ENCODE measurements around the gene COMMD3. TPM values are rescaled to one million over a fixed set of nuclear protein-coding genes. Genes with fewer than 3 reads are reported as not detected.

COMMD3 gene
- polyA plus RNA-seq, 3 donors: 44.9 to 140 (median 138) TPM

DNA sequence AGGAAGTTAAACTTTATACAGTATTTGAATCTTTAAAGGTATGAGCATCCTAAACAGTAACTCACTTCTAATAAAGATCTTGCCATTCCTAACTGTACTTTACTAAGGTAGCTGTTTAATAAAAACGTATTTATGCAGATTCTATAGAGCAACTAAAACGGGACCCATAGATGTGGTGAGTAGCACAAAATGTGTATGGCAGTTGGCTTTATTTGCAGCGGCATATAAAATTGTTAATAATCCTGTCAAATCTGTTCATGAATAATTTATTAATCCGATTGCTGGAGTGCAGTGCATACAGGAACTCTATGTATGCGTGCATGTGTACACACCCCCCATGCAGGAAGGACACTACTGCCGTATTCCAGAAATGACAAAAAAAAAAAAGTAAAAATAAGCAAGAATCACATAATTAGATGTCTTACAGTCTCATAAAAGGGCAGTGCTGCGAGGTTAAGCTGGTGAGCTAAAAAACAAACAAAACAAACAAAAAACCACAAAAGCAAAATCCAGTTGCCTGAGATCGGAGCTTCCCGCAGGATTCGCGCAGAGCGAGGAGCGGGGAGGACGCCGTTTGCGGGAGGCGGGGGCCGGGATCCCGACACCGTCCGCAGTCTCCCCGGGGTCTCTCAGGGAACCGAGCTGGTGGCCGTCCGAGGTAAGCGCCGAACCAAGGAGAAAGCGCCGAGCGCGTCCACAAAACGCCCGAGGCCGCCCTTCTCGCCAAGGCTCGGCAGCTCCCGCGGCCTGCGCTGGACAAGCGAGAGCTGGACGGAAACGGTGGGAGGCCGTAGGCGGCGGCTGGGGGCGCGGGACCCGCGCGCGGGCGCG lies 518 bp upstream of the COMMD3 start:
- H3K27ac Mint-ChIP-seq: peak overlapping the region in 6 of 7 donors; percentile 64 to 93 (median 88)
- under 1% methylated on average over 46 of the region's 53 CpGs for WGBS (ENCODE audit: insufficient coverage)
- H2AFZ ChIP-seq (ENCODE audit: insufficient read depth, low read depth, low read length, poor library complexity, severe bottlenecking): peak overlapping the region; percentile 94
- no peaks in the 10 kb centered on the region for H4K20me1 ChIP-seq (ENCODE audit: insufficient read depth, low read length)
- peak overlapping the region; percentile 83 to 99 for H3K4me3 Mint-ChIP-seq
- peaks cover 21% of the 10 kb centered on the region for H3K79me2 ChIP-seq (ENCODE audit: insufficient read depth, low read length)
- H3K4me3 ChIP-seq (replicated peaks in 1 of 3; ENCODE audit: low read depth in 2 of 3, low read length in 3 of 3): peak overlapping the region; percentile 78 to 97 (median 91)
- H3K9me3 ChIP-seq (replicated peaks in 1 of 2; ENCODE audit: control insufficient read depth in 1 of 2, insufficient read depth in 1 of 2, low read length in 2 of 2): no peaks in the 10 kb centered on the region
- peak overlapping the region; percentile 86 for H3K4me2 ChIP-seq (replicated peaks; ENCODE audit: extremely low read depth, low read length, poor library complexity, severe bottlenecking)
- TF ChIP-seq, protein P1, sequence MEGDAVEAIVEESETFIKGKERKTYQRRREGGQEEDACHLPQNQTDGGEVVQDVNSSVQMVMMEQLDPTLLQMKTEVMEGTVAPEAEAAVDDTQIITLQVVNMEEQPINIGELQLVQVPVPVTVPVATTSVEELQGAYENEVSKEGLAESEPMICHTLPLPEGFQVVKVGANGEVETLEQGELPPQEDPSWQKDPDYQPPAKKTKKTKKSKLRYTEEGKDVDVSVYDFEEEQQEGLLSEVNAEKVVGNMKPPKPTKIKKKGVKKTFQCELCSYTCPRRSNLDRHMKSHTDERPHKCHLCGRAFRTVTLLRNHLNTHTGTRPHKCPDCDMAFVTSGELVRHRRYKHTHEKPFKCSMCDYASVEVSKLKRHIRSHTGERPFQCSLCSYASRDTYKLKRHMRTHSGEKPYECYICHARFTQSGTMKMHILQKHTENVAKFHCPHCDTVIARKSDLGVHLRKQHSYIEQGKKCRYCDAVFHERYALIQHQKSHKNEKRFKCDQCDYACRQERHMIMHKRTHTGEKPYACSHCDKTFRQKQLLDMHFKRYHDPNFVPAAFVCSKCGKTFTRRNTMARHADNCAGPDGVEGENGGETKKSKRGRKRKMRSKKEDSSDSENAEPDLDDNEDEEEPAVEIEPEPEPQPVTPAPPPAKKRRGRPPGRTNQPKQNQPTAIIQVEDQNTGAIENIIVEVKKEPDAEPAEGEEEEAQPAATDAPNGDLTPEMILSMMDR (IDR thresholded peaks at IDR 0.05): no peak
- no peaks in the 10 kb centered on the region for H3K36me3 ChIP-seq (replicated peaks in 1 of 2; ENCODE audit: control insufficient read depth in 1 of 2, insufficient read depth in 2 of 2, low read length in 2 of 2)
- H3K9me3 Mint-ChIP-seq: no peaks in the 10 kb centered on the region
- peaks cover 0 to 8% (median 2%) of the 10 kb centered on the region in 3 donors for H3K27me3 Mint-ChIP-seq (ENCODE audit: low read depth in 3 of 3)
- peaks cover 0 to 9% of the 10 kb centered on the region in 2 donors for H3K27me3 ChIP-seq (ENCODE audit: control insufficient read depth in 2 of 2, insufficient read depth in 2 of 2, low read length in 2 of 2)
- no peak for DNase-seq
- H3K9ac ChIP-seq (ENCODE audit: insufficient read depth, low read length, poor library complexity, severe bottlenecking): peak overlapping the region; percentile 87
- H3K4me1 ChIP-seq (ENCODE audit: control insufficient read depth in 1 of 2, insufficient read depth in 2 of 2, low read length in 2 of 2): peaks cover 28 to 45% of the 10 kb centered on the region in 2 donors
- peaks cover 5 to 6% of the 10 kb centered on the region in 2 donors for H3K36me3 Mint-ChIP-seq
- H3K27ac ChIP-seq (ENCODE audit: low read depth in 1 of 2, low read length in 2 of 2): peak overlapping the region; percentile 51 to 89
- intact Hi-C loops (cut with micrococcal nuclease): loop anchor here (2.0 to 10.0 kb wide), 4 partner anchors 61 to 313 kb away; partner anchors contain the start of gene DNAJC1 (in 1 of the 2)
- H3K4me1 Mint-ChIP-seq: peaks cover 29% of the 10 kb centered on the region

DNA sequence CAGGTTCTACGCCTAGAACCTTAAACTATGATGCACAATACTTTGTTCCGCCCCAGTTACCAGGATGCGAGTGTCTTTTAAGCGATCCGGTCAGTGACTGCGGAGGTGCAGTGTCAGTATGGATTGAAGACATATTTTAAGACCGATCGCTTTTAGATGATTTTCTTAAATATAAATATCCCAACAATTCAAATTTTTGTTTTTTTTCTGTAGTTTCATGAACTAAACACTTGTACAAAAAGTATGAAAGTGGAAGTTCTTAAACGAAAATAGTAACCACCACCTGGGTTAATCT lies 835 bp downstream of the COMMD3 start:
- H3K9me3 Mint-ChIP-seq: peaks cover 0 to 5% (median 2%) of the 10 kb centered on the region in 7 donors
- Histone ChIP-seq H3K9ac (ENCODE audit: insufficient read depth, low read length, poor library complexity, severe bottlenecking) (peak overlapping the region; percentile 87), H3K4me1 (ENCODE audit: control insufficient read depth in 1 of 2, insufficient read depth in 2 of 2, low read length in 2 of 2) (peaks cover 28 to 45% of the 10 kb centered on the region in 2 donors), H3K27ac (ENCODE audit: low read depth in 1 of 2, low read length in 2 of 2) (peak overlapping the region; percentile 89 to 91), H4K20me1 (ENCODE audit: insufficient read depth, low read length) (no peaks in the 10 kb centered on the region), H3K4me3 (replicated peaks in 1 of 3; ENCODE audit: low read depth in 2 of 3, low read length in 3 of 3) (peak overlapping the region; percentile 78 to 97 (median 91)), H3K27me3 (ENCODE audit: control insufficient read depth in 2 of 2, insufficient read depth in 2 of 2, low read length in 2 of 2) (peaks cover 0 to 11% of the 10 kb centered on the region in 2 donors), H3K79me2 (ENCODE audit: insufficient read depth, low read length) (peaks cover 21% of the 10 kb centered on the region), H3K36me3 (replicated peaks in 1 of 2; ENCODE audit: control insufficient read depth in 1 of 2, insufficient read depth in 2 of 2, low read length in 2 of 2) (no peaks in the 10 kb centered on the region), H3K9me3 (replicated peaks in 1 of 2; ENCODE audit: control insufficient read depth in 1 of 2, insufficient read depth in 1 of 2, low read length in 2 of 2) (no peaks in the 10 kb centered on the region), H2AFZ (ENCODE audit: insufficient read depth, low read depth, low read length, poor library complexity, severe bottlenecking) (peak overlapping the region; percentile 94), H3K4me2 (replicated peaks; ENCODE audit: extremely low read depth, low read length, poor library complexity, severe bottlenecking) (peak overlapping the region; percentile 86)
- TF ChIP-seq, protein P1 (IDR thresholded peaks at IDR 0.05): no peak
- DNase-seq: peak in 1 of 3 donors; percentile 34
- WGBS (ENCODE audit: insufficient coverage): no CpG with 5 or more reads among the region's 9 CpGs
- peak overlapping the region; percentile 93 to 97 (median 95) for H3K27ac Mint-ChIP-seq
- intact Hi-C loops (cut with micrococcal nuclease): loop anchor here (2.0 to 10.0 kb wide), 4 partner anchors 62 to 314 kb away; partner anchors contain the start of gene DNAJC1 (in 1 of the 2)
- H3K36me3 Mint-ChIP-seq: peaks cover 5 to 8% of the 10 kb centered on the region in 2 donors
- H3K27me3 Mint-ChIP-seq (ENCODE audit: low read depth in 3 of 3): peaks cover 1 to 14% (median 4%) of the 10 kb centered on the region in 3 donors
- H3K4me1 Mint-ChIP-seq: peaks cover 29% of the 10 kb centered on the region
- H3K4me3 Mint-ChIP-seq: peak overlapping the region; percentile 88 to 94
